GM23338 (cell line): ENCODE results near the gene PICALM. TPM values are rescaled to one million over a fixed set of nuclear protein-coding genes. Genes with fewer than 3 reads are reported as not detected.

ENCODE experiments used
- ATAC-seq: fragments of 200-7000 bp; cut with Tn5 transposase; 3 replicates; pipeline ENCODE4 v1.9.1; 2020
- DNase-seq: peaks from one replicate; pipeline ENCODE4 v3.0.0-alpha.2; 2015; ENCODE audit warnings: low spot score
- H2AFZ ChIP-seq: fragments of 200-600 bp; sonication (generic); 2 replicates; pipeline ENCODE4 v1.8.0; 2016; ENCODE audit warnings: antibody characterized with exemption, mild to moderate bottlenecking, moderate library complexity
- H3F3A ChIP-seq: fragments of 200-600 bp; sonication (generic); replicated peaks from 2 replicates; pipeline ENCODE4 v1.8.0; 2017; ENCODE audit warnings: antibody characterized with exemption, mixed run types, low read depth
- H3K27ac ChIP-seq: fragments of 200-600 bp; sonication (generic); 2 replicates; pipeline ENCODE4 v1.6.1; 2016; ENCODE audit warnings: low read depth
- H3K27me3 ChIP-seq: fragments of 200-600 bp; sonication (generic); 2 replicates; pipeline ENCODE4 v1.8.0; 2016; ENCODE audit warnings: mild to moderate bottlenecking, mixed run types, moderate library complexity; ENCODE audit not compliant: insufficient read depth
- H3K36me3 ChIP-seq: fragments of 200-600 bp; sonication (generic); 2 replicates; pipeline ENCODE4 v1.8.0; 2016; ENCODE audit warnings: mild to moderate bottlenecking; ENCODE audit not compliant: insufficient read depth
- H3K4me1 ChIP-seq: fragments of 200-600 bp; sonication (generic); 2 replicates; pipeline ENCODE4 v1.8.0; 2016; ENCODE audit warnings: mild to moderate bottlenecking, moderate library complexity; ENCODE audit not compliant: insufficient read depth
- H3K4me2 ChIP-seq: fragments of 200-600 bp; sonication (generic); 2 replicates; pipeline ENCODE4 v1.7.1; 2017; ENCODE audit warnings: mixed run types
- H3K4me3 ChIP-seq: fragments of 200-600 bp; sonication (generic); 2 replicates; pipeline ENCODE4 v1.6.1; 2016; ENCODE audit warnings: mixed run types
- H3K79me2 ChIP-seq: fragments of 200-600 bp; sonication (generic); replicated peaks from 2 replicates; pipeline ENCODE4 v1.8.0; 2017; ENCODE audit warnings: mild to moderate bottlenecking; ENCODE audit not compliant: insufficient read depth
- H3K9me2 ChIP-seq: fragments of 200-600 bp; sonication (generic); 2 replicates; pipeline ENCODE4 v1.8.0; 2017; ENCODE audit not compliant: insufficient read depth
- H4K20me1 ChIP-seq: fragments of 200-600 bp; sonication (generic); replicated peaks from 2 replicates; pipeline ENCODE4 v1.8.0; 2017; ENCODE audit warnings: mild to moderate bottlenecking; ENCODE audit not compliant: insufficient read depth
- H3K27ac Mint-ChIP-seq: 2 replicates; pipeline ENCODE4 v1.8.0; 2020; ENCODE audit warnings: inconsistent platforms, mild to moderate bottlenecking, moderate library complexity, mixed read lengths
- H3K27me3 Mint-ChIP-seq: 3 replicates; pipeline ENCODE4 v1.8.0; 2022; ENCODE audit warnings: low read depth, mild to moderate bottlenecking, moderate library complexity, mixed read lengths, inconsistent platforms; ENCODE audit not compliant: insufficient read depth, poor library complexity
- H3K36me3 Mint-ChIP-seq: 3 replicates; pipeline ENCODE4 v1.8.0; 2021; ENCODE audit warnings: low read depth, mild to moderate bottlenecking, inconsistent platforms, moderate library complexity, mixed read lengths
- H3K4me1 Mint-ChIP-seq: 3 replicates; pipeline ENCODE4 v1.8.0; 2020; ENCODE audit warnings: mild to moderate bottlenecking, inconsistent platforms, mixed read lengths
- H3K4me3 Mint-ChIP-seq: 3 replicates; pipeline ENCODE4 v1.8.0; 2021; ENCODE audit warnings: moderate library complexity, mild to moderate bottlenecking, inconsistent platforms, mixed read lengths
- H3K9me3 Mint-ChIP-seq: 3 replicates; pipeline ENCODE4 v1.8.0; 2020; ENCODE audit warnings: moderate library complexity, mild to moderate bottlenecking, inconsistent platforms, mixed read lengths
- CREB1 ChIP-seq: fragments of 250-450 bp; sonication (Bioruptor Pico); IDR thresholded peaks from 2 replicates; pipeline ENCODE4 v1.5.0; 2020; ENCODE audit warnings: low read depth, mild to moderate bottlenecking, moderate library complexity
- EZH2 ChIP-seq: fragments of 200-600 bp; sonication (generic); IDR thresholded peaks from one replicate; pipeline ENCODE4 v1.8.0; 2017; ENCODE audit warnings: antibody characterized with exemption, mild to moderate bottlenecking, low read depth; ENCODE audit not compliant: unreplicated experiment
- EZH2phosphoT487 ChIP-seq: fragments of 200-600 bp; sonication (generic); IDR thresholded peaks from one replicate; pipeline ENCODE4 v1.8.1; 2018; ENCODE audit warnings: antibody characterized with exemption; ENCODE audit not compliant: unreplicated experiment
- JUNB ChIP-seq: IDR thresholded peaks from one replicate; pipeline ENCODE4 v1.6.1; 2016; ENCODE audit warnings: antibody characterized with exemption; ENCODE audit not compliant: unreplicated experiment
- NANOG ChIP-seq: IDR thresholded peaks from 2 replicates; pipeline ENCODE4 v1.6.1; 2016; ENCODE audit warnings: antibody characterized with exemption, borderline replicate concordance
- POLR2AphosphoS5 ChIP-seq: IDR thresholded peaks from 2 replicates; pipeline ENCODE4 v1.6.1; 2016; ENCODE audit warnings: antibody characterized with exemption, low read depth
- STAT1 ChIP-seq: IDR thresholded peaks from one replicate; pipeline ENCODE4 v1.6.1; 2016; ENCODE audit warnings: antibody characterized with exemption; ENCODE audit not compliant: unreplicated experiment
- ZNF114 ChIP-seq: fragments of 250-450 bp; sonication (Bioruptor Pico); IDR thresholded peaks from 2 replicates; pipeline ENCODE4 v1.5.0; 2020; ENCODE audit warnings: mild to moderate bottlenecking, moderate library complexity
- ZNF331 ChIP-seq: fragments of 250-450 bp; sonication (Bioruptor Pico); IDR thresholded peaks from 2 replicates; pipeline ENCODE4 v1.5.0; 2020; ENCODE audit warnings: low read depth, mild to moderate bottlenecking, moderate library complexity
- polyA plus RNA-seq: library from polyadenylated mRNA; unstranded; fragments of >200 nt; fragmentation: Nextera tagmentation; extraction: Ambion mirVana; gene quantifications from 2 replicates; pipeline ENCODE4 v1.2.1, GENCODE V29; 2016
- total RNA-seq: library from RNA; depleted of rRNA; stranded (reverse); fragments of >200 nt; shearing (Covaris generic); gene quantifications from 2 replicates; pipeline ENCODE4 v1.2.3, GENCODE V29; 2014
- TF ChIP-seq, protein P1 (sequence below): fragments of 250-450 bp; sonication (Bioruptor Pico); IDR thresholded peaks from 2 replicates; pipeline ENCODE4 v1.5.0; 2020; ENCODE audit warnings: mild to moderate bottlenecking, moderate library complexity
- TF ChIP-seq, protein P2 (sequence below), 2 experiments: fragments of 200-600 bp in 1 of 2; sonication (generic) in 1 of 2; conservative IDR thresholded peaks; 2 replicates each; pipeline versions ENCODE4 v1.5.1 to v1.6.1; 2016 to 2017; ENCODE audit warnings: antibody characterized with exemption in 2 of 2, low read depth in 2 of 2, mild to moderate bottlenecking in 2 of 2, moderate library complexity in 1 of 2
- TF ChIP-seq, protein P3 (sequence below): IDR thresholded peaks from 2 replicates; pipeline ENCODE4 v1.6.1; 2016; ENCODE audit warnings: antibody characterized with exemption
- TF ChIP-seq, protein P4 (sequence below): IDR thresholded peaks from one replicate; pipeline ENCODE4 v1.6.1; 2018; ENCODE audit warnings: antibody characterized with exemption; ENCODE audit not compliant: unreplicated experiment

Gene PICALM
- total and polyA plus RNA-seq, 2 experiments from 2014 or later, result 27.9 to 134 TPM

DNA sequence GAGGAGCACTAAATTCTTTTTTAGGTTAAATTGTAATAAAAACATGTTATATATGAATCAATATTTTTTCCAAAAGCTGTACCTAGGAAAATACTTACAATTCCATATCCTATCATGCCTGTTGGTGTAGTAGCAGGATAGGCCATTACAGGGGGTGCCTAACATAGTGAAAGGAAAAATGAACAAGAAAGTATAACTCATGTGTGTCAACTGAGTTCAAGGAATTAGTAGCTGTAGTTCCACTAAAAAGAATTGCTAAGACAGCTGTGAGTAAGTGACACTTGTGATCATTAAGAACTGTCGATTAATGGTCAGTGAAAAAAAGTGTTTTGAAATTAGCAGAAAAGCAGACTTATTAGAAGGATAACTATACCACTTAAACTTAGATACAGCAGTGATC lies 92.4 kb downstream of the PICALM start:
- no peaks in the 10 kb centered on the region for H3K4me1 Mint-ChIP-seq
- H3K27ac Mint-ChIP-seq, result no peak overlapping the region
- no peaks in the 10 kb centered on the region for H3K9me2 ChIP-seq
- peaks cover 5% of the 10 kb centered on the region for H3K36me3 ChIP-seq
- no peaks in the 10 kb centered on the region for H3K79me2 ChIP-seq
- H4K20me1 ChIP-seq, result no peaks in the 10 kb centered on the region
- H3K4me3 ChIP-seq, result no peak overlapping the region
- no peak for TF ChIP-seq ZNF114 (CRISPR knock-in tag)
- TF ChIP-seq EZH2phosphoT487, result no peak
- TF ChIP-seq NANOG, result no peak
- TF ChIP-seq, protein P1, sequence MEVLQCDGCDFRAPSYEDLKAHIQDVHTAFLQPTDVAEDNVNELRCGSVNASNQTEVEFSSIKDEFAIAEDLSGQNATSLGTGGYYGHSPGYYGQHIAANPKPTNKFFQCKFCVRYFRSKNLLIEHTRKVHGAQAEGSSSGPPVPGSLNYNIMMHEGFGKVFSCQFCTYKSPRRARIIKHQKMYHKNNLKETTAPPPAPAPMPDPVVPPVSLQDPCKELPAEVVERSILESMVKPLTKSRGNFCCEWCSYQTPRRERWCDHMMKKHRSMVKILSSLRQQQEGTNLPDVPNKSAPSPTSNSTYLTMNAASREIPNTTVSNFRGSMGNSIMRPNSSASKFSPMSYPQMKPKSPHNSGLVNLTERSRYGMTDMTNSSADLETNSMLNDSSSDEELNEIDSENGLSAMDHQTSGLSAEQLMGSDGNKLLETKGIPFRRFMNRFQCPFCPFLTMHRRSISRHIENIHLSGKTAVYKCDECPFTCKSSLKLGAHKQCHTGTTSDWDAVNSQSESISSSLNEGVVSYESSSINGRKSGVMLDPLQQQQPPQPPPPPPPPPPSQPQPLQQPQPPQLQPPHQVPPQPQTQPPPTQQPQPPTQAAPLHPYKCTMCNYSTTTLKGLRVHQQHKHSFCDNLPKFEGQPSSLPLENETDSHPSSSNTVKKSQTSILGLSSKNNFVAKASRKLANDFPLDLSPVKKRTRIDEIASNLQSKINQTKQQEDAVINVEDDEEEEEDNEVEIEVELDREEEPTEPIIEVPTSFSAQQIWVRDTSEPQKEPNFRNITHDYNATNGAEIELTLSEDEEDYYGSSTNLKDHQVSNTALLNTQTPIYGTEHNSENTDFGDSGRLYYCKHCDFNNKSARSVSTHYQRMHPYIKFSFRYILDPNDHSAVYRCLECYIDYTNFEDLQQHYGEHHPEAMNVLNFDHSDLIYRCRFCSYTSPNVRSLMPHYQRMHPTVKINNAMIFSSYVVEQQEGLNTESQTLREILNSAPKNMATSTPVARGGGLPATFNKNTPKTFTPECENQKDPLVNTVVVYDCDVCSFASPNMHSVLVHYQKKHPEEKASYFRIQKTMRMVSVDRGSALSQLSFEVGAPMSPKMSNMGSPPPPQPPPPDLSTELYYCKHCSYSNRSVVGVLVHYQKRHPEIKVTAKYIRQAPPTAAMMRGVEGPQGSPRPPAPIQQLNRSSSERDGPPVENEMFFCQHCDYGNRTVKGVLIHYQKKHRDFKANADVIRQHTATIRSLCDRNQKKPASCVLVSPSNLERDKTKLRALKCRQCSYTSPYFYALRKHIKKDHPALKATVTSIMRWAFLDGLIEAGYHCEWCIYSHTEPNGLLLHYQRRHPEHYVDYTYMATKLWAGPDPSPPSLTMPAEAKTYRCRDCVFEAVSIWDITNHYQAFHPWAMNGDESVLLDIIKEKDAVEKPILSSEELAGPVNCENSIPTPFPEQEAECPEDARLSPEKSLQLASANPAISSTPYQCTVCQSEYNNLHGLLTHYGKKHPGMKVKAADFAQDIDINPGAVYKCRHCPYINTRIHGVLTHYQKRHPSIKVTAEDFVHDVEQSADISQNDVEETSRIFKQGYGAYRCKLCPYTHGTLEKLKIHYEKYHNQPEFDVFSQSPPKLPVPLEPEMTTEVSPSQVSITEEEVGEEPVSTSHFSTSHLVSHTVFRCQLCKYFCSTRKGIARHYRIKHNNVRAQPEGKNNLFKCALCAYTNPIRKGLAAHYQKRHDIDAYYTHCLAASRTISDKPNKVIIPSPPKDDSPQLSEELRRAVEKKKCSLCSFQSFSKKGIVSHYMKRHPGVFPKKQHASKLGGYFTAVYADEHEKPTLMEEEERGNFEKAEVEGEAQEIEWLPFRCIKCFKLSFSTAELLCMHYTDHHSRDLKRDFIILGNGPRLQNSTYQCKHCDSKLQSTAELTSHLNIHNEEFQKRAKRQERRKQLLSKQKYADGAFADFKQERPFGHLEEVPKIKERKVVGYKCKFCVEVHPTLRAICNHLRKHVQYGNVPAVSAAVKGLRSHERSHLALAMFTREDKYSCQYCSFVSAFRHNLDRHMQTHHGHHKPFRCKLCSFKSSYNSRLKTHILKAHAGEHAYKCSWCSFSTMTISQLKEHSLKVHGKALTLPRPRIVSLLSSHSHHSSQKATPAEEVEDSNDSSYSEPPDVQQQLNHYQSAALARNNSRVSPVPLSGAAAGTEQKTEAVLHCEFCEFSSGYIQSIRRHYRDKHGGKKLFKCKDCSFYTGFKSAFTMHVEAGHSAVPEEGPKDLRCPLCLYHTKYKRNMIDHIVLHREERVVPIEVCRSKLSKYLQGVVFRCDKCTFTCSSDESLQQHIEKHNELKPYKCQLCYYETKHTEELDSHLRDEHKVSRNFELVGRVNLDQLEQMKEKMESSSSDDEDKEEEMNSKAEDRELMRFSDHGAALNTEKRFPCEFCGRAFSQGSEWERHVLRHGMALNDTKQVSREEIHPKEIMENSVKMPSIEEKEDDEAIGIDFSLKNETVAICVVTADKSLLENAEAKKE, result no peak
- TF ChIP-seq, protein P2, sequence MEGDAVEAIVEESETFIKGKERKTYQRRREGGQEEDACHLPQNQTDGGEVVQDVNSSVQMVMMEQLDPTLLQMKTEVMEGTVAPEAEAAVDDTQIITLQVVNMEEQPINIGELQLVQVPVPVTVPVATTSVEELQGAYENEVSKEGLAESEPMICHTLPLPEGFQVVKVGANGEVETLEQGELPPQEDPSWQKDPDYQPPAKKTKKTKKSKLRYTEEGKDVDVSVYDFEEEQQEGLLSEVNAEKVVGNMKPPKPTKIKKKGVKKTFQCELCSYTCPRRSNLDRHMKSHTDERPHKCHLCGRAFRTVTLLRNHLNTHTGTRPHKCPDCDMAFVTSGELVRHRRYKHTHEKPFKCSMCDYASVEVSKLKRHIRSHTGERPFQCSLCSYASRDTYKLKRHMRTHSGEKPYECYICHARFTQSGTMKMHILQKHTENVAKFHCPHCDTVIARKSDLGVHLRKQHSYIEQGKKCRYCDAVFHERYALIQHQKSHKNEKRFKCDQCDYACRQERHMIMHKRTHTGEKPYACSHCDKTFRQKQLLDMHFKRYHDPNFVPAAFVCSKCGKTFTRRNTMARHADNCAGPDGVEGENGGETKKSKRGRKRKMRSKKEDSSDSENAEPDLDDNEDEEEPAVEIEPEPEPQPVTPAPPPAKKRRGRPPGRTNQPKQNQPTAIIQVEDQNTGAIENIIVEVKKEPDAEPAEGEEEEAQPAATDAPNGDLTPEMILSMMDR (conservative IDR thresholded peaks at IDR 0.05; ENCODE audit: low read depth in 2 of 2), result no peak
- TF ChIP-seq, protein P3, sequence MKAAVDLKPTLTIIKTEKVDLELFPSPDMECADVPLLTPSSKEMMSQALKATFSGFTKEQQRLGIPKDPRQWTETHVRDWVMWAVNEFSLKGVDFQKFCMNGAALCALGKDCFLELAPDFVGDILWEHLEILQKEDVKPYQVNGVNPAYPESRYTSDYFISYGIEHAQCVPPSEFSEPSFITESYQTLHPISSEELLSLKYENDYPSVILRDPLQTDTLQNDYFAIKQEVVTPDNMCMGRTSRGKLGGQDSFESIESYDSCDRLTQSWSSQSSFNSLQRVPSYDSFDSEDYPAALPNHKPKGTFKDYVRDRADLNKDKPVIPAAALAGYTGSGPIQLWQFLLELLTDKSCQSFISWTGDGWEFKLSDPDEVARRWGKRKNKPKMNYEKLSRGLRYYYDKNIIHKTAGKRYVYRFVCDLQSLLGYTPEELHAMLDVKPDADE, result no peak
- no peak for TF ChIP-seq JUNB
- TF ChIP-seq, protein P4, sequence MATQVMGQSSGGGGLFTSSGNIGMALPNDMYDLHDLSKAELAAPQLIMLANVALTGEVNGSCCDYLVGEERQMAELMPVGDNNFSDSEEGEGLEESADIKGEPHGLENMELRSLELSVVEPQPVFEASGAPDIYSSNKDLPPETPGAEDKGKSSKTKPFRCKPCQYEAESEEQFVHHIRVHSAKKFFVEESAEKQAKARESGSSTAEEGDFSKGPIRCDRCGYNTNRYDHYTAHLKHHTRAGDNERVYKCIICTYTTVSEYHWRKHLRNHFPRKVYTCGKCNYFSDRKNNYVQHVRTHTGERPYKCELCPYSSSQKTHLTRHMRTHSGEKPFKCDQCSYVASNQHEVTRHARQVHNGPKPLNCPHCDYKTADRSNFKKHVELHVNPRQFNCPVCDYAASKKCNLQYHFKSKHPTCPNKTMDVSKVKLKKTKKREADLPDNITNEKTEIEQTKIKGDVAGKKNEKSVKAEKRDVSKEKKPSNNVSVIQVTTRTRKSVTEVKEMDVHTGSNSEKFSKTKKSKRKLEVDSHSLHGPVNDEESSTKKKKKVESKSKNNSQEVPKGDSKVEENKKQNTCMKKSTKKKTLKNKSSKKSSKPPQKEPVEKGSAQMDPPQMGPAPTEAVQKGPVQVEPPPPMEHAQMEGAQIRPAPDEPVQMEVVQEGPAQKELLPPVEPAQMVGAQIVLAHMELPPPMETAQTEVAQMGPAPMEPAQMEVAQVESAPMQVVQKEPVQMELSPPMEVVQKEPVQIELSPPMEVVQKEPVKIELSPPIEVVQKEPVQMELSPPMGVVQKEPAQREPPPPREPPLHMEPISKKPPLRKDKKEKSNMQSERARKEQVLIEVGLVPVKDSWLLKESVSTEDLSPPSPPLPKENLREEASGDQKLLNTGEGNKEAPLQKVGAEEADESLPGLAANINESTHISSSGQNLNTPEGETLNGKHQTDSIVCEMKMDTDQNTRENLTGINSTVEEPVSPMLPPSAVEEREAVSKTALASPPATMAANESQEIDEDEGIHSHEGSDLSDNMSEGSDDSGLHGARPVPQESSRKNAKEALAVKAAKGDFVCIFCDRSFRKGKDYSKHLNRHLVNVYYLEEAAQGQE, result no peak
- TF ChIP-seq EZH2, result no peak
- no peak for TF ChIP-seq CREB1 (CRISPR knock-in tag)
- TF ChIP-seq POLR2AphosphoS5, result no peak
- no peak for TF ChIP-seq STAT1
- TF ChIP-seq ZNF331 (CRISPR knock-in tag), result no peak
- no peak overlapping the region for H3K4me2 ChIP-seq
- no peaks in the 10 kb centered on the region for H3F3A ChIP-seq
- peaks cover 16% of the 10 kb centered on the region; the same call in 2 of the 3 replicates for H3K36me3 Mint-ChIP-seq
- no peaks in the 10 kb centered on the region for H3K27me3 Mint-ChIP-seq
- DNase-seq (no peak), ATAC-seq (no peak)
- no peaks in the 10 kb centered on the region for H3K27me3 ChIP-seq
- no peak overlapping the region for H2AFZ ChIP-seq
- H3K27ac ChIP-seq, result no peak overlapping the region
- H3K4me3 Mint-ChIP-seq, result no peak overlapping the region
- no peaks in the 10 kb centered on the region for H3K9me3 Mint-ChIP-seq
- H3K4me1 ChIP-seq, result no peaks in the 10 kb centered on the region
